ENCODE measurements around the gene SLC6A20.
A peak's percentile ranks its signal among the peaks of the same experiment; 100 is the strongest.
"Not testable (repeated sequence)": the region's sequence is repeated elsewhere in the genome, so short reads cannot be mapped to it uniquely, and the experiment has no call there.

Gene SLC6A20

DNA sequence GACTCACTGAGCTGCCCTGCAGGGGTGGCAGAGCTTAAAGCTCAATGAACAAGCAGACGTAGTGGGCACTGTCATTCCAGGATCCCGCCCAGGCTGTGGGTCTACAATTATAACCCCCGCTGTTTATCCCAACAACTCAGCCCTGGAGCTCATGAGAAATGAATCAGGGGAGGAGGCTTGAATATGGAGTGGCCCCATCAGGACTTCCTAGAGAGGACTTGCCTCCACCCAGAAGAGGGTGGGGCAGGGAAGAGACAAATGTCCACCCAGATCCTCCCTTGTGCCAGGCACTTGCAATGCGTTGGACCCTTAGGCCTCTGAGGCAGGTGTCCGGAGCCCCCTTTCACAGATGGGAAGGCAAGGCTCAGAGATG lies 33.0 kb downstream of the SLC6A20 start:
- in situ Hi-C loops (cut with HindIII; ENCODE audit: low sequenced_read_pairs) = no loop called here
- TF ChIP-seq CTCF (IDR thresholded peaks at IDR 0.05; ENCODE audit: low read depth, low read length) = no peak
- no peak overlapping the region for H3K4me3 ChIP-seq (ENCODE audit: low read depth, low read length)
- no peak for DNase-seq (ENCODE audit: low read depth, low spot score)

DNA sequence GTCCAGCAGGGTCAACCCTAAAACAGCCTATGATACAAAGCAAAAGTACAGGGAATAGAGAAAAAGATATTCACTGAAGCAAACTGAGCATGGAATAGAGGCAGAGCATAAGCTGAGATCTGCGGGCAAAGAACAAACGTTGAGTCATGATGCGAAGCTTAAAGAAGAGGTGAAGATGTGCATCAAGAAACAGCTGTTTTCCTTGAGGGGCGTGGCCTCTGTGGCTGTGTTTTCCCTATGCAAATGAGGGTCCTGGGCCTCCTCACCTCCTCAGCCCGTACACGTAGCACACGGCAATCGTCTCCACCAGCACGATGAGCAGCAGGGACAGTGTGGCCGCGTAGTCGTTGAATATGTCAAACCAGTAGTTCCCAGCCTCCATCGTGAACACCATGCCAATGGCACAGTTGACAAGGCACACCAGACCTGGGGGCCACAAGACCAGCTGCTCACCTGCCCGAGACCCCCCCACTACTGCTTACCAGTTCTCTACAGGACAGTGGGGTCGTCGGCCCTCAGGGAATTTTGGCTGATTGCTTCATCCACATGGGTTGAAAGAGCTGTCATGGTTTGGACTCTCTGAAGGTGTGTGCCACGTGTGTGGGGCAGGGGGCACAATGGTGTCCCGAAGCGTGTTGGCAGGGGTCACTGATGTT lies 33.6 kb downstream of the SLC6A20 start:
- in situ Hi-C loops (cut with HindIII; ENCODE audit: low sequenced_read_pairs) = no loop called here
- H3K4me3 ChIP-seq (ENCODE audit: low read depth, low read length) = no peak overlapping the region

DNA sequence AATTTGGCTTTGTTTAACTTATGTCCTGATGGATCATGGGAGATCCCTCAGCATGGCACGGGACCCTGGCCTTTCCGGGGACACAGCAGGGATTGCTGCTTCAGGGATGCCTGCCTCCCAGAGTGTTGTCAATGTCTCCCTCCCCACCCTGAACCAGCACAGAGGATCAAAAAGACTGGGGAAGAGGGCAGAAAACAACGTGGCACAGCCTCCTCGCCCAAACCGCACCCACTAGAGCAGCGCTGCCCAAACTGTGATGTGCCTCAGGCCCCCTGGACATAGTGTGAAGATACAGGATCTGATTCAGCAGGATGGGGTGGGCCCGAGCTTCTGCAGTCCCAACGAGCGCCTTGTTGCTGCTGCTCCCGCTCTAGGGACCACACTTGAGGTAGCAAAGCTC lies 34.5 kb downstream of the SLC6A20 start:
- TF ChIP-seq CTCF (IDR thresholded peaks at IDR 0.05; ENCODE audit: low read depth, low read length) = no peak
- in situ Hi-C loops (cut with HindIII; ENCODE audit: low sequenced_read_pairs) = no loop called here
- DNase-seq (ENCODE audit: low read depth, low spot score) = no peak
- no peak overlapping the region for H3K4me3 ChIP-seq (ENCODE audit: low read depth, low read length)

More for the DNA sequence above, 33.6 kb downstream of the SLC6A20 start:
- DNase-seq (ENCODE audit: low read depth, low spot score) = no peak
- no peak for TF ChIP-seq CTCF (IDR thresholded peaks at IDR 0.05; ENCODE audit: low read depth, low read length)

DNA sequence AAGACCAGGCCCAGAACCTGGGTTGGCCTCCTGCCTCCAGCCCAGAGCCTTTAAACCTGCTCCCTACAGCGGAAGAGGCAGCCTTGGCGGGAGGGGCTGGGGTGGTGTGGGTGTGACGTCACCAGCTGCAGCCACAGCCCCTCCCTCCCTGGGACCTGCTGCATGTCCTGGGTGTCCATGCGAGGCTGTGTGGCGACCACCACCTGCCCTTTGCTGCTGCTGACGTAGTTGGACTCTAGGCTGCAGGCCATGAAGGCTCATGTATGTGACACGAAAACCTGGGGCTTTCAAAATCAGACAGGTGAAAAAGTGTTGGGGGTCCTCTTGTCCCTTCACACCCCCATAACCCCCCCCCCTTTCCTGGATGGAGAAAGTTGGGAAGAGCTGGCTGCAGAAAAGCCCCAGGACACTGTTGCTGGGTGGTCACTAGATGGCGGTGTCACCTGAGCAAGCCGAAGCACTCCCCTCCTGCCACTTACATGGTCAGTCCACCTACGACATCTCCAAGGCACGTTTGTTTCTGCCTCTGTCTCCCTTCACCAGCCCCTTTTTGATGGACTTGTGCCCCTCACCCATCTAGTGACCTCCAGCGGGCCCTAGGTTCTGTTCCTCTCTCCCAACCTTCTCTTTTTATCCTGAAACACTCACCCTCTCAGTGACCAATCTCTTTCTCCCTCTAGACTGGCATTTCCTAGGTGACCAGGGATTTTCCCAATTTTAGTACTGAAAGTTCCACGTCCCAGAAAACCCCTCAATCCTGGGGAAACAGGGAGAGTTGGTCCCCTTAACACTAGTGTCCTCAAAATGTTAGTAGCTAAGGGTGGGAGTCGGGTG lies 35.2 kb downstream of the SLC6A20 start:
- no peak overlapping the region for H3K4me3 ChIP-seq (ENCODE audit: low read depth, low read length)
- in situ Hi-C loops (cut with HindIII; ENCODE audit: low sequenced_read_pairs) = no loop called here
- DNase-seq (ENCODE audit: low read depth, low spot score) = peak; percentile 52
- TF ChIP-seq CTCF (IDR thresholded peaks at IDR 0.05; ENCODE audit: low read depth, low read length) = peak; percentile 89

GRCh38 chr3:45759851-45760250 lies 36.5 kb downstream of the SLC6A20 start:
- TF ChIP-seq CTCF (IDR thresholded peaks at IDR 0.05; ENCODE audit: low read depth, low read length) = no peak
- in situ Hi-C loops (cut with HindIII; ENCODE audit: low sequenced_read_pairs) = no loop called here

GRCh38 chr3:45758871-45759270 lies 37.5 kb downstream of the SLC6A20 start:
- no peak for DNase-seq (ENCODE audit: low read depth, low spot score)
- TF ChIP-seq CTCF (IDR thresholded peaks at IDR 0.05; ENCODE audit: low read depth, low read length) = no peak
- in situ Hi-C loops (cut with HindIII; ENCODE audit: low sequenced_read_pairs) = no loop called here
- H3K4me3 ChIP-seq (ENCODE audit: low read depth, low read length) = no peak overlapping the region

More at GRCh38 chr3:45759851-45760250, 36.5 kb downstream of the SLC6A20 start:
- H3K4me3 ChIP-seq (ENCODE audit: low read depth, low read length) = no peak overlapping the region
- no peak for DNase-seq (ENCODE audit: low read depth, low spot score)

- in situ Hi-C loops (cut with HindIII; ENCODE audit: low sequenced_read_pairs); H3K4me3 ChIP-seq (ENCODE audit: low read depth, low read length); DNase-seq (ENCODE audit: low read depth, low spot score): not testable (repeated sequence)
Observed at GRCh38 chr3:45757141-45757540, 39.2 kb downstream of the SLC6A20 start.

Data from astrocyte of the spinal cord (primary cell).